Brain microvascular endothelial cell (primary cell): ENCODE results near the gene VMAC.

Experiments used
- DNase-seq: peaks from one replicate; pipeline ENCODE4 v3.0.0-alpha.2; 2020
- H3K27ac ChIP-seq: fragments of 250-450 bp; sonication (Bioruptor Pico); 2 replicates; pipeline ENCODE4 v1.5.1; 2020; ENCODE audit warnings: mild to moderate bottlenecking, moderate library complexity
- H3K27me3 ChIP-seq: fragments of 250-450 bp; sonication (Bioruptor Pico); replicated peaks from 2 replicates; pipeline ENCODE4 v1.5.1; 2020; ENCODE audit warnings: mild to moderate bottlenecking
- H3K36me3 ChIP-seq: fragments of 250-450 bp; sonication (Bioruptor Pico); replicated peaks from 2 replicates; pipeline ENCODE4 v1.5.1; 2020; ENCODE audit warnings: mild to moderate bottlenecking
- H3K4me3 ChIP-seq: 2 replicates; pipeline ENCODE4 v1.5.1; 2011; ENCODE audit warnings: low read depth, mild to moderate bottlenecking, control low read depth, low read length, moderate library complexity
- CTCF ChIP-seq: IDR thresholded peaks from 2 replicates; pipeline ENCODE4 v1.5.1; 2011; ENCODE audit warnings: low read depth, mild to moderate bottlenecking, moderate library complexity, low read length, control low read depth, inconsistent platforms; ENCODE audit errors: missing control alignments
- in situ Hi-C: cut with HindIII; loops from 2 replicates; pipeline ENCODE4 v1.10.0; 2017; ENCODE audit warnings: low sequenced_read_pairs, low pct_ligation_motif_present

The VMAC gene

GRCh38 chr19:5893296-5893903 is 11.3 kb upstream of the VMAC start:
- Histone ChIP-seq H3K4me3 (no peak overlapping the region), H3K36me3 (peaks cover 16% of the 10 kb centered on the region), H3K27me3 (no peaks in the 10 kb centered on the region), H3K27ac (no peak overlapping the region)
- in situ Hi-C loops, result no loop called here
- no peak for TF ChIP-seq CTCF
- DNase-seq, result no peak

- no peak overlapping the region for H3K4me3 ChIP-seq
- peaks cover 16% of the 10 kb centered on the region for H3K36me3 ChIP-seq
- no peak overlapping the region for H3K27ac ChIP-seq
- in situ Hi-C loops, result no loop called here
- no peak for DNase-seq
- no peak for TF ChIP-seq CTCF
- no peaks in the 10 kb centered on the region for H3K27me3 ChIP-seq
Observed at GRCh38 chr19:5893907-5894703, 10.6 kb upstream of the VMAC start.

- Histone ChIP-seq H3K4me3 (no peak overlapping the region), H3K36me3 (peaks cover 16% of the 10 kb centered on the region), H3K27me3 (no peaks in the 10 kb centered on the region), H3K27ac (no peak overlapping the region)
- no peak for TF ChIP-seq CTCF
- DNase-seq, result no peak
- in situ Hi-C loops, result no loop called here
Observed at GRCh38 chr19:5894704-5895349, 9.8 kb upstream of the VMAC start.

GRCh38 chr19:5895409-5895808 is 9.3 kb upstream of the VMAC start:
- no peaks in the 10 kb centered on the region for H3K27me3 ChIP-seq
- H3K36me3 ChIP-seq, result peaks cover 22% of the 10 kb centered on the region
- H3K4me3 ChIP-seq, result no peak overlapping the region
- no peak for DNase-seq
- no peak for TF ChIP-seq CTCF
- in situ Hi-C loops, result no loop called here
- no peak overlapping the region for H3K27ac ChIP-seq

- no peak for DNase-seq
Observed at GRCh38 chr19:5895890-5896289, 8.8 kb upstream of the VMAC start.

More at GRCh38 chr19:5895890-5896289, 8.8 kb upstream of the VMAC start:
- H3K36me3 ChIP-seq, result peaks cover 22% of the 10 kb centered on the region
- H3K27me3 ChIP-seq, result no peaks in the 10 kb centered on the region
- no peak overlapping the region for H3K4me3 ChIP-seq
- H3K27ac ChIP-seq, result no peak overlapping the region
- in situ Hi-C loops, result no loop called here
- no peak for TF ChIP-seq CTCF
